Keratinocyte (primary cell): ENCODE data around the gene RRP12. TPM values are rescaled to one million over a fixed set of nuclear protein-coding genes. Genes with fewer than 3 reads are reported as not detected.

ENCODE experiments used
- DNase-seq: peaks from one replicate; pipeline ENCODE4 v3.0.0-alpha.2; 2011; ENCODE audit warnings: low read depth, missing footprints, low spot score
- FAIRE-seq: peaks from 2 replicates; lab custom pipeline; 2011; peaks lifted over from hg19 to GRCh38; lab: Jason Lieb, UNC
- H2AFZ ChIP-seq: 2 replicates; pipeline ENCODE4 v1.6.0; 2012; ENCODE audit warnings: low read length, control low read depth, inconsistent platforms; ENCODE audit not compliant: control insufficient read depth
- H3K27ac ChIP-seq: 2 replicates; pipeline ENCODE4 v1.5.1; 2011; ENCODE audit warnings: low read length; ENCODE audit not compliant: control insufficient read depth, insufficient read depth
- H3K27me3 ChIP-seq: 3 replicates; pipeline ENCODE4 v1.6.0; 2011; ENCODE audit warnings: low read length; ENCODE audit not compliant: control insufficient read depth, insufficient read depth; ENCODE audit errors: extremely low read depth
- H3K36me3 ChIP-seq, 2 experiments: 2 replicates in 1 of 2; 3 replicates in 1 of 2; pipeline ENCODE4 v1.5.1; 2011; ENCODE audit warnings: low read length in 2 of 2, mild to moderate bottlenecking in 1 of 2; ENCODE audit not compliant: control insufficient read depth in 2 of 2, insufficient read depth in 2 of 2; ENCODE audit errors: extremely low read depth in 1 of 2
- H3K4me1 ChIP-seq: 3 replicates; pipeline ENCODE4 v1.5.1; 2011; ENCODE audit warnings: low read length; ENCODE audit not compliant: control insufficient read depth, insufficient read depth; ENCODE audit errors: extremely low read depth
- H3K4me2 ChIP-seq: 3 replicates; pipeline ENCODE4 v1.6.0; 2011; ENCODE audit warnings: low read depth, low read length; ENCODE audit not compliant: control insufficient read depth, insufficient read depth; ENCODE audit errors: extremely low read depth
- H3K4me3 ChIP-seq, 3 experiments: fragments of 200-600 bp in 1 of 3; sonication (generic) in 1 of 3; 2 replicates in 2 of 3; 3 replicates in 1 of 3; pipeline ENCODE4 v1.5.1; 2011 to 2016; ENCODE audit warnings: low read length in 3 of 3, mild to moderate bottlenecking in 3 of 3, control low read depth in 2 of 3, inconsistent platforms in 1 of 3, low read depth in 1 of 3, mixed read lengths in 1 of 3, mixed run types in 1 of 3, moderate library complexity in 1 of 3; ENCODE audit not compliant: control insufficient read depth in 2 of 3, insufficient read depth in 2 of 3; ENCODE audit errors: extremely low read depth in 1 of 3
- H3K79me2 ChIP-seq: 2 replicates; pipeline ENCODE4 v1.6.0; 2012; ENCODE audit warnings: low read length; ENCODE audit not compliant: control insufficient read depth, insufficient read depth
- H3K9ac ChIP-seq: 3 replicates; pipeline ENCODE4 v1.6.0; 2011; ENCODE audit warnings: low read length; ENCODE audit not compliant: control insufficient read depth, insufficient read depth; ENCODE audit errors: extremely low read depth
- H3K9me1 ChIP-seq: 3 replicates; pipeline ENCODE4 v1.6.0; 2011; ENCODE audit warnings: low read length; ENCODE audit not compliant: control insufficient read depth, insufficient read depth; ENCODE audit errors: extremely low read depth
- H3K9me3 ChIP-seq: 2 replicates; pipeline ENCODE4 v1.5.1; 2012; ENCODE audit warnings: low read depth, low read length; ENCODE audit not compliant: control insufficient read depth
- H4K20me1 ChIP-seq: 3 replicates; pipeline ENCODE4 v1.6.0; 2011; ENCODE audit warnings: low read length; ENCODE audit not compliant: control insufficient read depth, insufficient read depth; ENCODE audit errors: extremely low read depth
- CTCF ChIP-seq, 3 experiments: IDR thresholded peaks in 1 of 3; conservative IDR thresholded peaks in 1 of 3; optimal IDR thresholded peaks in 1 of 3; 2 replicates in 2 of 3; 3 replicates in 1 of 3; pipeline versions ENCODE3 to v1.5.1; 2011; ENCODE audit warnings: low read length in 3 of 3, mild to moderate bottlenecking in 3 of 3, moderate library complexity in 2 of 3, control low read depth in 1 of 3, inconsistent platforms in 1 of 3; ENCODE audit not compliant: insufficient read depth in 2 of 3; ENCODE audit errors: extremely low read depth in 1 of 3
- EZH2 ChIP-seq: IDR thresholded peaks from one replicate; pipeline ENCODE4 v1.6.1; 2012; ENCODE audit warnings: inconsistent platforms, mild to moderate bottlenecking, low read length, moderate library complexity
- dilution Hi-C: fragments of 300-500 bp; cut with MboI; formaldehyde crosslinking; loops from one replicate; pipeline ENCODE4 v1.7.0; 2020; ENCODE audit warnings: low sequenced_read_pairs; ENCODE audit not compliant: extremely low pct_ligation_motif_present
- polyA plus RNA-seq, 5 experiments: library from polyadenylated mRNA; depleted of rRNA in 3 of 5; stranded (reverse) in 3 of 5; stranded (forward) in 1 of 5; unstranded in 1 of 5; fragments of >200 nt; gene quantifications; 1 replicate in 1 of 5; 2 replicates in 3 of 5; 3 replicates in 1 of 5; pipeline versions ENCODE4 v1.2.1 to v1.2.3, GENCODE V29; 2011 to 2012; ENCODE audit warnings: missing spikeins in 2 of 5, low read depth in 1 of 5, low replicate concordance in 1 of 5

The RRP12 gene
- polyA plus RNA-seq, 1 donor (not counting 4 experiments of a cell fraction or from before 2014, with no cell fraction given) = 14.8 TPM

GRCh38 chr10:97320480-97321031, 80.6 kb downstream of the RRP12 start:
- Histone ChIP-seq H3K27me3 (peaks cover 10% of the 10 kb centered on the region), H3K4me3 (peak overlapping the region in 2 of 3 experiments; percentile 54 to 80), H3K79me2 (no peaks in the 10 kb centered on the region), H3K27ac (no peak overlapping the region), H2AFZ (peak overlapping the region; percentile 70), H3K4me2 (peak overlapping the region; percentile 96), H3K36me3 (no peaks in the 10 kb centered on the region), H4K20me1 (no peaks in the 10 kb centered on the region), H3K9me3 (no peaks in the 10 kb centered on the region), H3K9me1 (no peaks in the 10 kb centered on the region), H3K4me1 (peaks cover 11% of the 10 kb centered on the region), H3K9ac (peak overlapping the region; percentile 99)
- peak; percentile 33 for TF ChIP-seq EZH2
- no peak for TF ChIP-seq CTCF (optimal IDR thresholded peaks at IDR 0.05 in 1 of 3, IDR thresholded peaks at IDR 0.05 in 1 of 3, conservative IDR thresholded peaks at IDR 0.05 in 1 of 3; ENCODE audit: extremely low read depth in 1 of 3, insufficient read depth in 2 of 3, low read length in 3 of 3)
- FAIRE-seq = no peak
- dilution Hi-C loops = no loop called here
- no peak for DNase-seq

- H3K4me1 ChIP-seq = peaks cover 11% of the 10 kb centered on the region
- no peaks in the 10 kb centered on the region for H3K36me3 ChIP-seq
- H3K9me1 ChIP-seq = no peaks in the 10 kb centered on the region
- TF ChIP-seq CTCF (optimal IDR thresholded peaks at IDR 0.05 in 1 of 3, IDR thresholded peaks at IDR 0.05 in 1 of 3, conservative IDR thresholded peaks at IDR 0.05 in 1 of 3; ENCODE audit: extremely low read depth in 1 of 3, insufficient read depth in 2 of 3, low read length in 3 of 3) = peak in 1 of 3 experiments; percentile 24
- TF ChIP-seq EZH2 = peak; percentile 43
- peak overlapping the region; percentile 99 for H3K9ac ChIP-seq
- H3K4me3 ChIP-seq = peak overlapping the region; percentile 70 to 80 (median 79)
- dilution Hi-C loops = no loop called here
- no peaks in the 10 kb centered on the region for H3K9me3 ChIP-seq
- no peaks in the 10 kb centered on the region for H3K79me2 ChIP-seq
- peak overlapping the region; percentile 96 for H3K4me2 ChIP-seq
- H3K27me3 ChIP-seq = peaks cover 10% of the 10 kb centered on the region
- FAIRE-seq (no peak), DNase-seq (no peak)
- H4K20me1 ChIP-seq = no peaks in the 10 kb centered on the region
- peak overlapping the region; percentile 70 for H2AFZ ChIP-seq
- no peak overlapping the region for H3K27ac ChIP-seq
Observed at GRCh38 chr10:97319671-97320479, 81.3 kb downstream of the RRP12 start.
